Caki2 (cell line): ENCODE measurements around the gene FPR2. TPM values are rescaled to one million over a fixed set of nuclear protein-coding genes. Genes with fewer than 3 reads are reported as not detected.
"Not testable (repeated sequence)": the region's sequence is repeated elsewhere in the genome, so short reads cannot be mapped to it uniquely, and the experiment has no call there.

Experiments used
- DNase-seq: peaks from one replicate; pipeline ENCODE4 v3.0.0-alpha.2; 2015; ENCODE audit warnings: low read depth
- in situ Hi-C: cut with HindIII; loops from 2 replicates; pipeline ENCODE4 v1.10.0; 2016; ENCODE audit warnings: low sequenced_read_pairs, low pct_unique_long_range_greater_than_20kb, mixed read lengths
- total RNA-seq: library from RNA; depleted of rRNA; stranded (reverse); fragments of >200 nt; shearing (Covaris generic); gene quantifications from 2 replicates; pipeline ENCODE4 v1.2.3, GENCODE V29; 2014; ENCODE audit warnings: low replicate concordance

FPR2 gene
- total RNA-seq, 1 experiment from 2014 or later = not detected

- in situ Hi-C loops = no loop called here
- no peak for DNase-seq
These were observed 23.1 kb upstream of the FPR2 start for GRCh38 chr19:51737924-51738323.

- DNase-seq, in situ Hi-C loops: not testable (repeated sequence)
These were observed 22.5 kb upstream of the FPR2 start for GRCh38 chr19:51738523-51738922.

GRCh38 chr19:51739466-51740213 lies 21.3 kb upstream of the FPR2 start:
- no peak for DNase-seq
- in situ Hi-C loops = no loop called here

GRCh38 chr19:51740356-51740755 lies 20.6 kb upstream of the FPR2 start:
- in situ Hi-C loops = no loop called here
- DNase-seq = no peak

GRCh38 chr19:51742789-51743188 lies 18.2 kb upstream of the FPR2 start:
- peak; percentile 77 for DNase-seq
- in situ Hi-C loops = no loop called here

- in situ Hi-C loops = no loop called here
- DNase-seq = peak; percentile 55
These were observed 17.6 kb upstream of the FPR2 start for GRCh38 chr19:51743405-51743804.

GRCh38 chr19:51746731-51747130 lies 14.2 kb upstream of the FPR2 start:
- in situ Hi-C loops = no loop called here

GRCh38 chr19:51749979-51750378 lies 11.0 kb upstream of the FPR2 start:
- DNase-seq = no peak
- in situ Hi-C loops = no loop called here

More at GRCh38 chr19:51746731-51747130, 14.2 kb upstream of the FPR2 start:
- DNase-seq = no peak

GRCh38 chr19:51750400-51751094 lies 10.4 kb upstream of the FPR2 start:
- DNase-seq = no peak
- in situ Hi-C loops = no loop called here

GRCh38 chr19:51751655-51752054 lies 9.3 kb upstream of the FPR2 start, which contains the start of gene FPR1:
FPR1 (minus strand) TSS chr19:51751878; CDS start chr19:51746994, 4,884 bp downstream.
- DNase-seq = peak; percentile 39
- in situ Hi-C loops = no loop called here

- in situ Hi-C loops = no loop called here
- DNase-seq = no peak
These were observed 6.9 kb upstream of the FPR2 start for GRCh38 chr19:51754109-51754508.

- in situ Hi-C loops = no loop called here
- DNase-seq = no peak
These were observed 6.2 kb upstream of the FPR2 start for GRCh38 chr19:51754770-51755169.

GRCh38 chr19:51755571-51755970 lies 5.4 kb upstream of the FPR2 start:
- in situ Hi-C loops = no loop called here
- DNase-seq = no peak

- in situ Hi-C loops = no loop called here
- no peak for DNase-seq
These were observed 716 bp downstream of the FPR2 start for GRCh38 chr19:51761696-51762095.

- in situ Hi-C loops = no loop called here
- no peak for DNase-seq
These were observed 4.1 kb downstream of the FPR2 start for GRCh38 chr19:51765086-51765485.

- no peak for DNase-seq
- in situ Hi-C loops = no loop called here
These were observed 5.5 kb downstream of the FPR2 start for GRCh38 chr19:51766461-51766860.

- in situ Hi-C loops = no loop called here
- no peak for DNase-seq
These were observed 10.6 kb downstream of the FPR2 start for GRCh38 chr19:51771376-51772130.

- no peak for DNase-seq
- in situ Hi-C loops = no loop called here
These were observed 12.0 kb downstream of the FPR2 start for GRCh38 chr19:51772977-51773376.

GRCh38 chr19:51776561-51776960 lies 15.6 kb downstream of the FPR2 start:
- DNase-seq, in situ Hi-C loops: not testable (repeated sequence)
